HG02852 (cell line): Measurements from ENCODE around the gene VRK1.

Source experiments
- ATAC-seq: cut with Tn5 transposase; IDR thresholded peaks from one replicate; pipeline ENCODE4 v1.9.1; 2021; ENCODE audit warnings: mild to moderate bottlenecking, moderate library complexity; ENCODE audit not compliant: unreplicated experiment

Gene VRK1

GRCh38 chr14:96916751-96917150, 119.6 kb downstream of the VRK1 start:
- ATAC-seq = no peak

GRCh38 chr14:96917442-96917963, 120.3 kb downstream of the VRK1 start:
- ATAC-seq = no peak

- no peak for ATAC-seq
Measured at GRCh38 chr14:96920023-96920422, 122.8 kb downstream of the VRK1 start.

- ATAC-seq = no peak
Measured at GRCh38 chr14:96920820-96921219, 123.6 kb downstream of the VRK1 start.

GRCh38 chr14:96922986-96923385, 125.8 kb downstream of the VRK1 start:
- ATAC-seq = no peak

GRCh38 chr14:96925422-96925821, 128.2 kb downstream of the VRK1 start:
- ATAC-seq = no peak

DNA sequence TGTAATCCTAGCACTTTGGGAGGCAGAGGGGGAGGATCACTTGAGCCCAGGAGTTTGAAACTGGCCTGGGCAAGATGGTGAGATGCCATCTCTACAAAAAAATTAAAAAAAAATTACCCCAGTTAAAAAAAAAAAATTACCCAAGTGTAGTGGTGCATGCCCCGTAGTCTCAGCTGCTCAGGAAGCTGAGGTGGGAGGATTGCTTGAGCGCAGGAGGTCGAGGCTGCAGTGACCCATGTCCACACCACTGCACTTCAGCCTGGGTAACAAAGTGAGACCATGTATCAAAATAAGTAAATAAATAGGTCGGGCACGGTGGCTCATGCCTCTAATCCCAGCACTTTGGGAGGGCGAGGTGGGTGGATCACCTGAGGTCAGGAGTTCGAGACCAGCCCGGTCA, 128.8 kb downstream of the VRK1 start:
- no peak for ATAC-seq

DNA sequence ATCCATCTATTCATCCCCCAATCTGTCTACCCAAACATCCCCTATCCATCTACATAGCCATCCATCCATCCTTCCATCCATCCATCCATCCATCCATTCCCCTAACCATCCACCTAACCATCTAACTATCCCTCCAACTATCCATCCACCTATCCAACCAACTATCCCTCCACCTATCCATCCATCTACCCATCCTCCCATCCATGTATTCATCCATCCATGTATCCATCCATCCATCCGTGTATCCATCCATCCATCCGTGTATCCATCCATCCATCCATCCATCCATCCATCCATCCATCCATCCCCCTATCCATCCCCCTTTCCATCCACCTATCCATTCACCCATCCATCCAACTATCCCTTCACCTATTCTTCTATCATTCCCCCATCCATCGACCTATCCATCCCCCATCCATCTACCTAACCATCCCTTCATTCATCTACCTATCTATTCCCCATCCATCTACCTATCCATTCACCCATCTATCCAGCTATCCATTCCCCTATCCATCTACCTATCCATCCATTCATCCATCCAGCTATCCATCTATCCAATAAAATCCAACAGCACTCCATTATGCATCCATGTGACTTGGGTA, 131.7 kb downstream of the VRK1 start:
- ATAC-seq = no peak

GRCh38 chr14:96929950-96930349, 132.8 kb downstream of the VRK1 start:
- no peak for ATAC-seq

DNA sequence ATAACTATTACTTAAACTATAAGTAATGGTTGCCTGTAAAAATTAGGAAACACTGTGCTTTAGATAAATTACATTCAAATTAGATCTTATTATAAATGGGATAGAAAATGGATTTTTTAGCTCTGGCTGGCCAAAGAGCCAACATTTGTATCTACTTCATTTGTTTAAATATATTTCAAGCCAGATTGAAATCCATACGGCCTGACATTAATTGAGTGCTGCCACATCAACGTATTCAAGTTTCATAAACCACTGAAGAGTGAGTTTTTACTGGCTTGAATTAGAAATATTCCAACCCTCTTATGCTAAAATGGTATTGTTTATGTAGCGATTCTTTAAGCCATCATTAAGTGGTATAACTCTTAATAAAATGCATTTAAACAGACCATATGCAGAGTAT, 133.3 kb downstream of the VRK1 start:
- no peak for ATAC-seq
